ENCODE data around the gene TRAF7.
"Not testable (repeated sequence)": the region's sequence is repeated elsewhere in the genome, so short reads cannot be mapped to it uniquely, and the experiment has no call there.

The TRAF7 gene

GRCh38 chr16:2196162-2196980 is 40.8 kb downstream of the TRAF7 start, which contains the start of gene CASKIN1:
Gene CASKIN1, minus strand, starts transcription at chr16:2196605. Its CDS starts 173 bp downstream, at chr16:2196432.
- Histone ChIP-seq H3K4me3 (ENCODE audit: low read length in 2 of 2) (peak within 1 kb of the TSS in 1 of 2 donors; percentile 35), H3K4me1 (ENCODE audit: control insufficient read depth, insufficient read depth, low read length) (peaks cover 19% of the 10 kb centered on the region), H3K27ac (ENCODE audit: low read length) (no peak within 1 kb of the TSS), H3K27me3 (ENCODE audit: control insufficient read depth in 1 of 2, insufficient read depth in 2 of 2, low read length in 2 of 2) (peaks cover 35 to 44% of the 10 kb centered on the region in 2 donors), H3K9me3 (ENCODE audit: control insufficient read depth in 2 of 2, low read length in 2 of 2) (no peaks in the 10 kb centered on the region), H3K36me3 (ENCODE audit: control insufficient read depth in 2 of 2, insufficient read depth in 2 of 2, low read length in 2 of 2) (no peaks in the 10 kb centered on the region), H3K9ac (ENCODE audit: low read length in 2 of 2) (no peak within 1 kb of the TSS)

GRCh38 chr16:2196981-2197511 is 41.5 kb downstream of the TRAF7 start:
- Histone ChIP-seq H3K27me3 (ENCODE audit: control insufficient read depth in 1 of 2, insufficient read depth in 2 of 2, low read length in 2 of 2) (peaks cover 35 to 44% of the 10 kb centered on the region in 2 donors), H3K9ac (ENCODE audit: low read length in 2 of 2) (no peak overlapping the region), H3K36me3 (ENCODE audit: control insufficient read depth in 2 of 2, insufficient read depth in 2 of 2, low read length in 2 of 2) (no peaks in the 10 kb centered on the region), H3K4me1 (ENCODE audit: control insufficient read depth, insufficient read depth, low read length) (peaks cover 19% of the 10 kb centered on the region), H3K4me3 (ENCODE audit: low read length in 2 of 2) (no peak overlapping the region), H3K27ac (ENCODE audit: low read length) (no peak overlapping the region), H3K9me3 (ENCODE audit: control insufficient read depth in 2 of 2, low read length in 2 of 2) (no peaks in the 10 kb centered on the region)

DNA sequence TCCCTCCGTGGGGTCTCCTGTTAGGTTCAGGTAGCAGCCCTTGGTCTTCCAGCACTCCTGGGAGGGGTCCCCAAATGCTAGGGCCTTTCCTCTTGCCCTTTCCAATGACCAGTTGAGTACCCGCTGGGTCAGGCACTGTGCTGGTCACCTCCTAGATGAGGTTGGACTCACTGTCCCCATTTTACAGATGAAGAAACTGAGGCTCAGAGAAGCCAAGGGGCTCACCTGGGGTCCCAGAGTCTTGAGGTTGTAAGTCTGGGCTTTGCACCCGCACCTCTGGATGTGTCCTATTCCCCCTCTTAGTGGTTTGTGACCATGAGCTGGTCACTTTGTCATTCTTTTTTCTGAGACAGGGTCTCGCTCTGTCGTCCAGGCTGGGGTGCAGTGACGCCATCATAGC is 42.2 kb downstream of the TRAF7 start:
- Histone ChIP-seq H3K36me3 (ENCODE audit: control insufficient read depth in 2 of 2, insufficient read depth in 2 of 2, low read length in 2 of 2) (no peaks in the 10 kb centered on the region), H3K9ac (ENCODE audit: low read length in 2 of 2) (no peak overlapping the region), H3K9me3 (ENCODE audit: control insufficient read depth in 2 of 2, low read length in 2 of 2) (no peaks in the 10 kb centered on the region), H3K27ac (ENCODE audit: low read length) (no peak overlapping the region), H3K4me3 (ENCODE audit: low read length in 2 of 2) (no peak overlapping the region), H3K4me1 (ENCODE audit: control insufficient read depth, insufficient read depth, low read length) (peaks cover 19% of the 10 kb centered on the region), H3K27me3 (ENCODE audit: control insufficient read depth in 1 of 2, insufficient read depth in 2 of 2, low read length in 2 of 2) (peaks cover 35 to 44% of the 10 kb centered on the region in 2 donors)

DNA sequence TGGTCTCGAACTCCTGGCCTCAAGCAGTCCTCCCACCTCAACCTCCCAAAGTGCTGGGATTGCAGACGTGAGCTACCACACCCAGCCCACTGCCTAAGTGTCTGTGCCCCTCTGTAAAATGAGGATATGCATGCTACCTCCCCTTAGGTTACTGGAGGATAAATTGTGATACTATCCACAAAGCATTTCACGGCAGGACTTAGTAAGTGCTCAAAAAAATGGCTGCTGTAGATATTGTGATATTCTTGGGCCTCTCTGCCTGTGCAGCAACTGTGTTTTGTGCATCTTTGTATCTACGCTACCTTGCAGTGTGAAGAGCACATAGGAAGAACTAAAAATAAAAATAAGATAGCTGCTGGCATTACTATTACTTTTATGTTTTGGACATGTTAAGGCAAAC is 42.7 kb downstream of the TRAF7 start:
- Histone ChIP-seq H3K4me1 (ENCODE audit: control insufficient read depth, insufficient read depth, low read length) (peaks cover 19% of the 10 kb centered on the region), H3K4me3 (ENCODE audit: low read length in 2 of 2) (no peak overlapping the region), H3K27ac (ENCODE audit: low read length) (no peak overlapping the region), H3K9me3 (ENCODE audit: control insufficient read depth in 2 of 2, low read length in 2 of 2) (no peaks in the 10 kb centered on the region), H3K9ac (ENCODE audit: low read length in 2 of 2) (no peak overlapping the region), H3K27me3 (ENCODE audit: control insufficient read depth in 1 of 2, insufficient read depth in 2 of 2, low read length in 2 of 2) (peaks cover 35 to 44% of the 10 kb centered on the region in 2 donors), H3K36me3 (ENCODE audit: control insufficient read depth in 2 of 2, insufficient read depth in 2 of 2, low read length in 2 of 2) (no peaks in the 10 kb centered on the region)

- Histone ChIP-seq H3K9me3 (ENCODE audit: control insufficient read depth in 2 of 2, low read length in 2 of 2) (no peaks in the 10 kb centered on the region), H3K4me1 (ENCODE audit: control insufficient read depth, insufficient read depth, low read length) (peaks cover 19% of the 10 kb centered on the region), H3K27me3 (ENCODE audit: control insufficient read depth in 1 of 2, insufficient read depth in 2 of 2, low read length in 2 of 2) (peaks cover 28 to 36% of the 10 kb centered on the region in 2 donors), H3K9ac (ENCODE audit: low read length in 2 of 2) (no peak overlapping the region), H3K27ac (ENCODE audit: low read length) (no peak overlapping the region), H3K4me3 (ENCODE audit: low read length in 2 of 2) (no peak overlapping the region), H3K36me3 (ENCODE audit: control insufficient read depth in 2 of 2, insufficient read depth in 2 of 2, low read length in 2 of 2) (no peaks in the 10 kb centered on the region)
Measured at GRCh38 chr16:2199095-2199494, 43.5 kb downstream of the TRAF7 start.

- H3K36me3 ChIP-seq (ENCODE audit: control insufficient read depth in 2 of 2, insufficient read depth in 2 of 2, low read length in 2 of 2) = no peaks in the 10 kb centered on the region
- no peak overlapping the region for H3K27ac ChIP-seq (ENCODE audit: low read length)
- peaks cover 22 to 30% of the 10 kb centered on the region in 2 donors for H3K27me3 ChIP-seq (ENCODE audit: control insufficient read depth in 1 of 2, insufficient read depth in 2 of 2, low read length in 2 of 2)
Measured at GRCh38 chr16:2199621-2200139, 44.1 kb downstream of the TRAF7 start.

DNA sequence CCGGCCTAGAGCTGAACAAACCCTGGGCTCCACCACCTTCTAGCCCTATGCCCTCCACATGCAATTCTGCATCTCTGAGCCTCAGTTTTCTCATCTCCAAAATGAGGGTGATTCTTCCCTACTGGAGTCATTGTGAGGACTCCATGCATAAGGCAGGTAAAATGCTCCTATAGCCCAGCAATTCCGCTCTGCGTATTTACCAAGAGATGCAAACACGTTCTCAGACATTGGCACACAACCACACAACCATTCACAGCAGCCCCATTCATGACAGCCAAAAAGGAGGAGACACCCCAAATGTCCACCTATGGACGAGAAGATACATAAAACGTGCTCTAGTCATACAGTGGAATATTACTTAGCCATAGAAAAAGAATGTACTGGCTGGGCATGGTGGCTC is 44.7 kb downstream of the TRAF7 start:
- peaks cover 15 to 23% of the 10 kb centered on the region in 2 donors for H3K27me3 ChIP-seq (ENCODE audit: control insufficient read depth in 1 of 2, insufficient read depth in 2 of 2, low read length in 2 of 2)
- no peaks in the 10 kb centered on the region for H3K9me3 ChIP-seq (ENCODE audit: control insufficient read depth in 2 of 2, low read length in 2 of 2)
- no peak overlapping the region for H3K4me3 ChIP-seq (ENCODE audit: low read length in 2 of 2)
- no peak overlapping the region for H3K27ac ChIP-seq (ENCODE audit: low read length)
- H3K9ac ChIP-seq (ENCODE audit: low read length in 2 of 2) = no peak overlapping the region
- H3K36me3 ChIP-seq (ENCODE audit: control insufficient read depth in 2 of 2, insufficient read depth in 2 of 2, low read length in 2 of 2) = no peaks in the 10 kb centered on the region
- H3K4me1 ChIP-seq (ENCODE audit: control insufficient read depth, insufficient read depth, low read length) = peaks cover 18% of the 10 kb centered on the region

More at GRCh38 chr16:2199621-2200139, 44.1 kb downstream of the TRAF7 start:
- H3K9me3 ChIP-seq (ENCODE audit: control insufficient read depth in 2 of 2, low read length in 2 of 2) = no peaks in the 10 kb centered on the region
- H3K4me3 ChIP-seq (ENCODE audit: low read length in 2 of 2) = no peak overlapping the region
- peaks cover 20% of the 10 kb centered on the region for H3K4me1 ChIP-seq (ENCODE audit: control insufficient read depth, insufficient read depth, low read length)
- H3K9ac ChIP-seq (ENCODE audit: low read length in 2 of 2) = no peak overlapping the region

GRCh38 chr16:2203119-2203688 is 47.6 kb downstream of the TRAF7 start:
- H3K27ac ChIP-seq (ENCODE audit: low read length); H3K27me3 ChIP-seq (ENCODE audit: control insufficient read depth in 1 of 2, insufficient read depth in 2 of 2, low read length in 2 of 2); H3K4me3 ChIP-seq (ENCODE audit: low read length in 2 of 2); H3K9ac ChIP-seq (ENCODE audit: low read length in 2 of 2); H3K9me3 ChIP-seq (ENCODE audit: control insufficient read depth in 2 of 2, low read length in 2 of 2): not testable (repeated sequence)
- H3K4me1 ChIP-seq (ENCODE audit: control insufficient read depth, insufficient read depth, low read length) = peaks cover 20% of the 10 kb centered on the region
- peaks cover 6 to 11% of the 10 kb centered on the region in 2 donors for H3K36me3 ChIP-seq (ENCODE audit: control insufficient read depth in 2 of 2, insufficient read depth in 2 of 2, low read length in 2 of 2)

DNA sequence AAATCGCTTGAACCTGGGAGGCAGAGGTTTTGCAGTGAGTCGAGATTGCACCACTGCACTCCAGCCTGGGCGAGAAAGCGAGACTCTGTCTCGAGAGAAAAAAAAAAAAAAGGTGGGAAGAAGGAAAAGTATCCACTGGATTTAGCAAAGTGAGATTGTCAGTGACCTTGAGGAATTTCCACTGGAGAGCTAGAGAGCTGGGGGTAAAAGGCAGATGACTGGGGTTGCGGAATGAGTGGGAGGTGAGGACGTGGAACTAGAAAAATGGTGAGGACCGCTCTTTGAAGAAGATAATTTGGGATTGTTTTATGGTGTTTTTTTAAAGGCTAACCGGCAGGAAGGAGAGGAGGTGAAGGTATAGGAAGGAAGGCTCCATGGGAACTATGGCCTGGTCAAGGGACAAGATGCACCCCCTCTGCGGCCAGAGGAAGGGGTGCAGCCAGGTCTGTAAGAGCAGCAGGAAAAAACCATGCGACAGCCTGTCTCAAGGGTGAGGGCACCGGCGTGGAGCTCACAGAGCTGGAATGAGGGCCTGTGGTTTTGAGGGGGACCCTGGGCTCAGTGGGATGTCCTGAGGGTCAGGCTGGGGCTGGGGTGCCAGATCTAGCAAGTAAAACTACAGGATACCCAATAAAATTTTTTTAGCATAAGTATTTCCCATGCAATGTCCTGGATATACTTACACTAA is 49.0 kb downstream of the TRAF7 start:
- Histone ChIP-seq H3K27ac (ENCODE audit: low read length) (peak overlapping the region; percentile 86), H3K9ac (ENCODE audit: low read length in 2 of 2) (peak overlapping the region; percentile 82 to 85), H3K9me3 (ENCODE audit: control insufficient read depth in 2 of 2, low read length in 2 of 2) (no peaks in the 10 kb centered on the region), H3K4me3 (ENCODE audit: low read length in 2 of 2) (peak overlapping the region; percentile 89 to 92), H3K36me3 (ENCODE audit: control insufficient read depth in 2 of 2, insufficient read depth in 2 of 2, low read length in 2 of 2) (peaks cover 12% of the 10 kb centered on the region in 2 donors), H3K4me1 (ENCODE audit: control insufficient read depth, insufficient read depth, low read length) (peaks cover 20% of the 10 kb centered on the region), H3K27me3 (ENCODE audit: control insufficient read depth in 1 of 2, insufficient read depth in 2 of 2, low read length in 2 of 2) (no peaks in the 10 kb centered on the region)
